GM21737 (cell line): ENCODE results near the gene RGS10.
"Not testable (repeated sequence)": the region's sequence is repeated elsewhere in the genome, so short reads cannot be mapped to it uniquely, and the experiment has no call there.

Experiments
- ATAC-seq: cut with Tn5 transposase; IDR thresholded peaks from one replicate; pipeline ENCODE4 v1.9.1; 2021; ENCODE audit warnings: mild to moderate bottlenecking, moderate library complexity; ENCODE audit not compliant: unreplicated experiment

RGS10 gene

DNA sequence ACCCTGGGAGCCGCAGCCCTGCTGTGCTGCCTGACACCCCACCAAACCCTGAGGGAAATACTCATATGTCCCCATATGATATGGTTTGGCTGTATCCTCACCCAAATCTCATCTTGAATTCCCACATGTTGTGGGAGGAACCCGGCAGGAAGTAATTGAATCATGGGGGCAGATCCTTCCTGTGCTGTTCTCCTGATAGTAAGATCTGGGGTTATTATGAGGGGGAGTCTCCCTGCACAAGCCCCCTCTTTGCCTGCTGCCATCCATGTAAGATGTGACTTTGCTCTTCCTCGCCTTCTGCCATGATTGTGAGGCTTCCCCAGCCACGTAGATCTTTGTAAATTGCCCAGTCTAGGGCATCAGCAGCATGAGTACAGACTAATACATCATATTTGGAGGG, 68.7 kb downstream of the RGS10 start:
- no peak for ATAC-seq

DNA sequence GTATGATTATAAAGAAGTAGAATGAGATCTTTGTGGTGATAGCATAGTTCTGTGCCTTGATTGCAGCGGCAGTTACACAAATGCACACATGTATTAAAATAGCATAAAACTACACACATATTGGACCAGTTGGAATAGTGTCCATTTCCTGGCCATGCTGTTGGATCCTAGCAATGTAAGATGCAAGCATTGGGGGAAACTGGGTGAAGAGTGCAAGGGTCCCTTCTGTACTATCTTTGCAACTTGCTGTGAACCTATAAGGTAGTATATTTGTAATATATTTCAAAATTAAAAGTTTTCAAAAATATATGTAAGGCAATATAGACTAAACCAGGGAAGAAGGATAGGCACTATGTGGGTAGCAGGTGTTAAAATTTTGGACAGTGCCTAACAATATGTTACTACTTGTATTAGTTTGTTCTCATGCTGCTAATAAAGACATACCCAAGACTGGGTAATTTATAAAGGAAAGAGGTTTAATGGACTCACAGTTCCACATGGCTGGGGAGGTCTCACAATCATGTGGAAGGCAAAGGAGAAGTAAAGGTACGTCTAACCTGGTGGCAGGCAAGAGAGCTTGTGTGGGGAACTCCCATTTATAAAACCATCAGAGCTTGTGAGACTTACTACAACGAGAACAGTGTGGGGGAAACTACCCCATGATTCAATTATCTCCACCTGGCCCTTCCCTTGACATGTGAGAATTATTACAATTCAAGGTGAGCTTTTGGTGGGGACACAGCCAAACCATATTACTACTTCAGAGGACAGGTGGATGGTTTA, 71.4 kb downstream of the RGS10 start:
- no peak for ATAC-seq

DNA sequence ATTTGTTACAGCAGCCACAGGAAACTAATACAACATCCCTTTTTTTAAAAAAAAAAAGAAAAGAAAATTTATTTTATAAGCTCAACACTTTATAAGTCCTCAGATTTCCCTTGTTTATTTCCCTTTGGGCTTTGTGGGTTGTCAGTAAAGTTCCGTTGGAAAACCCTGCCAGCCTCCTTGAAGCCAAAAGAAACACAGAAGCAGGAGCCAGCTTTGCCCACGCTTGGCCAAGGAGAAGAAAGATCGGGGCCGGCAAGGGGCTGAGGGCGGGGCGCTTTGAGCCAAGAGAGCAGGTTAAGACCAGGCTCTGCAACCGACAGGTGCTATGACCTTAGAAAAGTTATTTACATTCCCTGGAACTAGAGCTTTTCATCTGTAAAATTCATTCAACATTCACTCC, 72.7 kb downstream of the RGS10 start:
- no peak for ATAC-seq

DNA sequence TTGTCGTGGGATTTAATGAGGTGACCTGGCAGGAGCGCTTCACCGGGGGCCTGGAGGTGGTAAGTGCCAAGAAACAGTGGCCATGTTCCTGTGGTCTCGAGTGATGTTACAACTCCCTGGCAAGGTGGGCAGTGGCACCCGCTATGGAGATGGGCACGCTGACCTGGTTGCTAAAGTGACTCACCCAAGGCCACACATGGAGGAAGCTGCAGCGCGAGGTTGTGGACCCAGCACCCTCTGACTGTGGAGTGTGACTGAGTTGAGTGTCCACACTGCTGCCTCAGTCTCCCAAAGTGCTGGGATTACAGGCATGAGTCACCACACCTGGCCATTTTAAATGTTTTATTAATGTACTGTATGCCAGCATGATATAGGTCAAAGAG, 73.2 kb downstream of the RGS10 start:
- no peak for ATAC-seq

DNA sequence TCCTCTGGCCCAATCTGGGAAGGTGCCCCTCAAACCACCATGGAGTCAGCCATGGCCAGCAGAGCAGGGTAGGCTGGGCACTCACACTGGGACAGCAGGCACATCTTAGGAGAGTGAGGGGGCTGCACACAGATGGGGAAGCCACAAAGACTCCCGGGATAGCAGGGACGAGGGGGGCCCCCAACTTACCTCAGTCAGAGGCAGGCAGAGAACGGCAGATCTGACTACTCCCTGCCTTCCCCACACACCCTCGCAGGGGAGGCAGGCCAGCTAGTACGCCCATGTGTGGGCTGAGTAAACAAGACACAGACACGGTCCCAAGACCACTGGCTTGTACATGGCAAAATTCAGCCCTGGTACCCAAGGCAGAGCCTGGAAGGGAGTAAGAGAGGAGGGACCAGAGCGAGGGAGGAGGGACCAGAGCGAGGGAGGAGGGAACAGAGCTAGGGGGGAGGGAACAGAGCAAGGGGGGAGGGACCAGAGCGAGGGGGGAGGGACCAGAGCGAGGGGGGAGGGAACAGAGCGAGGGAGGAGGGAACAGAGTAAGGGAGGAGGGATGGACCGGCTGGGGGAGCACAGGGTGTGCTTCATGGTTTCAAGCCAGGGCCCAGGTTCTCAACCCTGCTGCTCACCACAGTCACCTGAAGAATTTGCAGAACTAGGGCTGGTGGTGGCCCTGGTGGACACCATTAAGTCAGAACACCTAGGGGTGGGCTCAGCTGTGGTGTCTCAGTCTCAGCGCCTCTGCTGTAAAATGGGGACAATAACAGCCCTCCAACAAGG, 73.8 kb downstream of the RGS10 start:
- ATAC-seq = no peak

DNA sequence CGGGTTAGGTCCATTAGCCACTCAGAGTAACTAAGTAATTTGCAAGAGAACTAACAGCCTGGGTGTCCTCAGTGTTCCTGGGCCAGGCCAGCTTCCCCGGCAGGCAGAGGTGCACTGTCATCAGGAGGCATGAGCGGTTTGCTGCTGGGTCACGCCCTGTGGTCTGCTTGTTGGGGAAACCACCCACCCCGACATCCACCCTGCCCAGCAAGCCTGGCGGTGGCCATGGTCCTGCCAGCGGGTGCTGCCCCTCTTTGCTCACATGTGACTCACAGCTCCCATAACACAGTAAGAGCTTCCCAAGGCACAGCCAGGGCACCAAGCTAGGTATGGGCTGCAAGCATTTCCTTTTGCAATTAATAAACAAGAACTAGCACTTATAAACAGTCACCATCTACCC, 75.9 kb downstream of the RGS10 start:
- ATAC-seq = no peak

DNA sequence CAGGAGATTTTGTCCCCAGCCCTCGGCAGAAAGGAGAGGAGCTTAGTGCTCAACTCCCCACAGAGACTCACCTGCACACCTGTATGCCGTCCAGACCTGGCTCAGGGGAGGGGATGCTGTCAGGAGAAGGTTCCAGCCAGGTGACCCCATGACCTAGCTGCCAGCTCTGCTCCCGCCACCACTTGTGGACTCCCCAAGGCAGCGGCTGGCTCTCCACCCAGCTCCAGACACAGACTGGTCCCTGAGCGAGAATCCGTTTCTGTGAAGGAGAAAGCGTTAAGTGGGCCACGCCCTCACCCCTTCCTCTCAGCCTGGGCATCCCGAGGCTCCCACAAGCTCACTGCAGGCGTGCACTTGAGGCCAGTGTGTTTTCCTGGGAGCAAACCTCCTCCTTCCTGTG, 76.4 kb downstream of the RGS10 start:
- no peak for ATAC-seq

DNA sequence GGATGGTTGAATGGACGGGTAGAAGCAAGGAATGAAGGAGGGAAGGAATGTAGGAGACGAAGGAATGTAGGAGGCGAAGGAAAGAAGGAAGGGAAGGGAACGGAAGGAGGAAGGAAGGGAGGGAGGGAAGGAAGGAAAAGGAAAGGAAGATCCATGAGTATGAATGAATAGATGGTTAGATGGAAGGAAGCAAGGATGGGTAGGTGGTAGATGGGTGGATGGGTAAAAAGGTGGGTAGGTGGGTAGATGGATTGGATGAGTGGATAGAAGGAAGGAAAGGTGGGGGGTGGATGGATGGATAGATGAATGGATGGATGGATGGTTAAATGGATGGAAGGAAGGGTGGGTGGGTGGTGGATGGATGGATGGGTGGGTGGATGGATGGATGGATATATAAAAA, 77.4 kb downstream of the RGS10 start:
- no peak for ATAC-seq

DNA sequence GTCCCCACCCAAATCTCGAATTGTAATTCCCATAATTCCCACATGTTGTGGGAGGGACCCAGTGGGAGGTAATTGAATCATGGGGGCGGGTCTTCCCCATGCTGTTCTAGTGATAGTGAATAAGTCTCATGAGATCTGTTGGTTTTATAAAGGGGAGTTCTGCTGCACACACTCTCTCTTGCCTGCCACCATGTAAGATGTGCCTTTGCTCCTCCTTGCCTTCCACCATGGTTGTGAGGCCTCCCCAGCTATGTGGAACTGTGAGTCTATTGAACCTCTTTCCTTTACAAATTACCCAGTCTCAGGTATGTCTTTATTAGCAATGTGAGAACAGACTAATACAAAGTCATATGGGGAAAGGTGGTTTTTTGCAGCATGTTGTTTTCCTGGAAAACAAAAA, 79.3 kb downstream of the RGS10 start:
- not testable (repeated sequence) for ATAC-seq

DNA sequence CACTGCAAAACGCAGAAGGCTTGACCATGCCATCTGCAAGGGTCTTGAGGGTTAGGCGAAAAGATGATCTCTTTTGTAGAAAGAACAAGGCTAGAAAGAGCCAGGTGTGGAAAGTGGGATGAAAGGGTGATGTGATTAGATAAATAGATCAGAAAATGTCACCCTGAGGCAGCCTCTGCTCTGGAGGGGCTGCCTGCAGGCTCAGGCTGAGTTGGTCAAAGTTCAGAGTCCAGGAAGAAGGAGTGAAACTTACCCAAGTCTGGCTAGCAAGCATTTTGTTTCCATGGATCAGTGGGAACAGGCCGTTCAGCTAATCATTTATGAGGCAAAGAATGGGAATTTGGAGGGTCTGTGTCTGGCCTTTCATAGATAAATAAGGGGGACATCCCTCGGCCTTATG, 79.7 kb downstream of the RGS10 start:
- ATAC-seq = no peak

DNA sequence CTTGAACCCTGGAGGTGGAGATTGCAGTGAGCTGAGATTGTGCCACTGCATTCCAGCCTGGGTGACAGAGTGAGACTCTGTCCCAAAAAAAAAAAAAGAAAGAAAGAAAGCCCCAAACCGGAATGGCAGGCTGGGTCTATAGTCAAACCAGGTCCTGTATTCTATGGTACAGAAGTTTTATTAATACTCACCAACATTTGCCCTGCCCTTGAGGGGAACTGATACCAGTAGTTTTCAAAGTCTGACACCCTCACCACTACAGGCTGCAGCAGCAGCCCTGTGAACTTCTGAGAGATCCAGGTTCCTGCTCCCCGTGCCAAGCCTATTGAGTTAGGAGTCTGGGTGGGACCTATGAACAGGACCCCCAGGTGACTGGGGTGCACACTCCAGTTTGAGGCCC, 80.6 kb downstream of the RGS10 start:
- no peak for ATAC-seq

DNA sequence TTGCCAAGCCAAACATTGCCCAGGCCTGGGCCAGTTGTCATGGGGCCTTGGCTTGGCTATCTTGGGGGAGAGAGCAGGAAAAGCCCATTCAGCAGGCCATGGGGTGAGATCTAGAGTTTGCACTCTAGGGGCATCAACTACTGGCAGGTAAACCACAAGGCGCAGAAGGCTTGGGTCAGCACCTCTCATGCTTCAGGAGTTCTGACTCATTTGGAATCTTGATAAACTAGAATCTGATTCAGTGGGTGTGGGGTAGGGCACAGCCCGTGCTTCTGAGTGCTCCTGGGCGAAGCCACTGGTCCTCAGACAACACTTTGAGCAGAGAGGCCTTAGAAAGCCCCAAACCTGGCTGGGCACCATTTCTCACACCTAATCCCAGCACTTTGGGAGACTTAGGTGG, 81.1 kb downstream of the RGS10 start:
- ATAC-seq = peak; percentile 59

DNA sequence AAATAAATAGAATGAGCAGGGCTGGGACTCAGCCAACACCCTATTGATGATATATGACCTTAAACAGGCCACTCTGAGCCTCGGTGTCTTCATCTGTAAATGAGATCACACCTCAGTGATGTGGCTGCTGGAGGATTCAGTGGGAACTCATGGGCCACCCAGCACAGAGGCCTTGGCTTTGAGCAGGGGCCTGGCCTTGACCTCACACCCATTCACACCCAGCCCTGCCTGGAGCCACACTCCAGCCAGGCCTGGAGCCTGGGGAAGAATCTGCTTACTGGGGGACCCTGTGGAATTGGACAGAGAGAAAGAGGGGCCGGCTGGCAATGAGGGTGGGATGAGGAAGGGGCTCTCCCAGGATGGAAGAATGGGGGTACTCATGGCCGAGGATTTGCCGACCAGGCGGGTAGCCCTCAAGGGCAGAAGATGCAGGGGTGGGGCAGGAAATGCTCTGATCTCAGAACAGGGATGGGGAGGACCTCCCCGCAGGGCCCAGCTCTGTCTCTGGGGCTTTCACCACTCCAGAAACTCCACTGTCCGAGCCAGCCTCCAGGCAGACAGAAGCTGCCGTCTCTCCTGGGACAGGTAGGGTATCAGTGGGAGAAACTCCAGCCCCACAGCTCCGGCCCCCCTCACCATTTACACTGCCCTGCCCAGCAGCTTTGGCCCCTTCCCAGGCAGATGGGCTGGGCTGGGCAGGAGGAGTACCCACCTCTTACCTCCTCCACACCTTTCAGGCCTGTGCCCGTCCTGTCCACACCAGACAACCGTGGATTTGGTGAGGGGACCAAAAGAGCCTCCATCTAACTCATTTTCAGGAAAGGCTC, 81.9 kb downstream of the RGS10 start:
- no peak for ATAC-seq

DNA sequence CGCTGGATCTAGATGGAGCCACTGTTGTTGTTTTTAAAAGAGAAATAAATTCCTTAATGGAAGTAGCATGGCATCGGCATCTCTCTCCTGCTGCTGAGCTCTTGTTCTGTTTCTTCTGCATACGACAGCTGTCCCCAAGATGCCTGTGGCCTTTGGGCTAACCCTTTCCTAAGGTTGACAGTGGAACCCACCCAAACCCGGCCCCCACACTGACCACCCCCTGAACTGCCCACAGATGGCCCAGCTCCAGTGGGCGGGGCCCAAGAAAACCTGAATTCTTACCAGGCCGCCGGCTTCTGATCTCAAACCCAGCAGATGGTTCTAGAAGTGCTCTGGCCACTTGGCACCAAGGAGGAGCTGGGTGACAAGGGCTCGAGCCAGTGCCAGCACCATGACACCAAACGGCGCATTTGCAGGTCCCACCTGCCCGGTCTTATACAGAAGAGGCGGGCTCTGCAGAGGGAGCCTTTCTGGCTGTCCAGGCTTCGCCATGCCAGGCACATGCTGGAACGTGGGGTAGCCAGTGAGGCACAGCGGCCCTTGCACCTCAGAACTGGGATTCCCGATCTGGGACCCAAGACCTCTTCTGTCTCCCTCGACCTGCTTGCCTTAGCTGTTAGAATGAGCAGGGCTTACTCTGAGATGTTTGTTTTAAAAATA, 82.7 kb downstream of the RGS10 start:
- no peak for ATAC-seq

DNA sequence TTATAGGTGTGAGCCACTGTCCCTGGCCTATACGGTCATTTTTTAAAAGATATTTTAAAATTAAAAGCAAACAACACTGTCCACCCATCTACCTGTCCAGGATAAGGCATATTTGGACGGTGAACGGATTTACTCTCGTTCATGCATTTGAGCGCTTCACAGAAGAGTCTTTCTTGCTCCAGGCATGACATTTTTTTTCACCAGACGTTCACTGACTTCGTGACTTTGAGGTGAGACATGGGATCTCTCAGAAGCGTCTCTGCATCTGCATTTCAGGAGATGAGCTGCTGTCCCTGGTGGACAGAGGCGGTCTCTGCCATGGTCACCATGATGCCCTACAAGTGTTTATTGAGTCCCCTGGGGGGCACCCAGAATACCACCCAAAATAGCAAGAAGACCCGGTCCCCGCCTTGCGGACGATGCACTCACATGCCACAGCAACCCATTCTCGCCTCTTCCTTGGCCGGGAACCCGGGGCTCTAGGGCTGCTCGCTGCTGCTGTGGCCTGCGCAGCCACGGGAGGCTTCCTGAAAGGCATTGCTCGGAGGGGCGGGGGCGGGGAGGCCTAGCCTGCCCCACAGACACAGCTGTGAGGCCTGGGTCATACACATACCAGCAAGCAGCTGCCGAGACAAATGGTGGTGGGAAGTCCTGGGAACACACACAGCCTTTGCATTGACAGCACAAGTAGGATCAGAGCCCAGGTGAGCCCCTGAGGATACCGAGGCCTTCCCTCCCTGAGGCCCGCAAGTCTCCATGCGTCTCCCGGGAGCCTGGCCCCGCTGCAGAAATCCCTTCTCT, 84.4 kb downstream of the RGS10 start:
- no peak for ATAC-seq

DNA sequence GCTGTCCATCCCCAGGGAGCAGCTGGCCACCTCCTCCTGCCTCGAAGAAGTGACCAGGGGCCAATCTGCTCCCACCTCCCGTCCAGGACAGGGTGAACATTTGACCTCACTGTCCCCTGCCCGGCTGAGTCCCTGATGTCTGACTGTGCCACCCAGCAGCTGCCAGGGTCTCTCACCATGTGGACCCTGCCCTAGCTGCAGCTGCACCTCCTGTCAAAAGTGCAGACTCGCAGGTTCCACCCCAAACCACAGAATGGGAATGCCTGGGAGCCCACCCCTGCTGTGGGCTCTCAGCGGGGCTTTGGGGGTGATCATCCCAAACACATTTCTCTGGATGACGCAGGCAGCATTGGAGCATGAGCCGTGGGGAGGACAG, 86.1 kb downstream of the RGS10 start:
- no peak for ATAC-seq

DNA sequence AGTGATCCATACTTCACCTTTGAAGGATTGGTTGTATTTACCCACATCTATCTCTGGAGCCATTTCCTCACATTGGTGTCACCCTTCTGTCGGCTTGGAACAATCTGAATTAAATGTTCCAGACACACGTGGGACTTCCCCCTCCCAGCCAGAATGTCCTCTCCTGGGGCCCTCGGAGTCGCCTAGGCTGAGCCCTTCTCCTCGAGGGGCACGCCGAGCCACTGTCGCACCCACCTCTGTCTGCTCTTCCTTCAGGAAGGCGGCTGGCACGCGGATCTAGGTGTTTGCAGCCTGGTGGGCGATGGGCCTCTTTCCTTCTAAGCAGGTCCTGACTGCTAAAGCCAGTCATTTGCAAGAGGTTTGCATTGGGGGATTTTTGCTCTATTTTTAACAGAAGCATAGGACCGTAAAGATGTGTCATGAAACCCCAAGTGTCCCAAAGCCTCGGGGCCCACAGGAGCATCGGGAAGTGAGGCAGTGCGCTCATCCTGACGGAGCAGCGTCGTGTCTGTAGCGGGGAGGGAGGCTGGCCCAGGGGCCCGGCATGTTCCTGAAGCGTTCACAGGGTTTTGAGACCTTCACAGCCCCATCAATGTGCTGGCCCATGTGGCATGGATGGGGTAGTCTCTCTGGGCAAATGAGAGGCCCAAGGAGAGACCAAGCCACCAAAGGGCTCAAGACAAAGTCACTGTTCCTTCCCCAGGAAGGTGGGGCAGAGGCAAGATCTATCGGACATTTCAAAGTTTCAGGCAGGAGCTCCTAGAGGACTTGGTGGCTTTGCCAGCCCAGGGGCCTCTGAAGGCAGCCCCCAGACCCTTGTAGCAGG, 86.7 kb downstream of the RGS10 start:
- no peak for ATAC-seq

DNA sequence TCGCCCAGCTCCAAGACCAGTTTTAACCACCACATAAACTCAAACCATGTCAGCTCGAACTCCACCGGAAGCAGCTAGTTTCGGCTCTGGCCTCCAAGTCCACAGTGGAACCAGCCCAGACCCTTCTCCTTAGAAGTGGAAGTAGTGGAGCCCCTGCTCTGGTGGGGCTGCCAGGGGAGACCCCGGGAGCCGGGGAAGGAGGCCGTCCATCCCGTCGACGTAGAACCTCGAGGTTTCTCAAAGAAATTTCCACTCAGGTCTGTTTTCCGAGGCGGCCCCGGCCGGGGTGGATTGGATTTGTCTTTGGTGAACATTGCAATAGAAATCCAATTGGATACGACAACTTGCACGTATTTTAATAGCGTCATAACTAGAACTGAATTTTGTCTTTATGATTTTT, 87.5 kb downstream of the RGS10 start:
- no peak for ATAC-seq

DNA sequence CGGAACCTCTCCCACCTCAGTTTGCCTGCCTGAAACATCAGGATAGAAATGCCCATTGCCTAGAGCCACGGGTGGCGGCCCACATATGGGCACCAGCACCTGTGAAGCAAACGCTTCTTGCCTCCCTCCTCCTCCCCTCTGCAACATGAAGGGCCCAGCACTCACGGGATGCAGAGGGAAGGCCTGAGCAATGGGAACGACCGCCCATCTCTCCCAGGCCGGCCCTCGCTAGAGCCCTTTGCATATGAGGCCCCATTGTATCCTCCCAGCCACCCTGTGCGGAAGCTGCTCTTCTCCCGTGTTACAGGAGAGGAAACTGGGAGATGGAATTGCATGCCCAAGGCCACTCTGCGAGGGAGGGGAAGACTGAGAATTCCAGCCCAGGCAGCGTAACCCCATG, 88.2 kb downstream of the RGS10 start:
- ATAC-seq = no peak

DNA sequence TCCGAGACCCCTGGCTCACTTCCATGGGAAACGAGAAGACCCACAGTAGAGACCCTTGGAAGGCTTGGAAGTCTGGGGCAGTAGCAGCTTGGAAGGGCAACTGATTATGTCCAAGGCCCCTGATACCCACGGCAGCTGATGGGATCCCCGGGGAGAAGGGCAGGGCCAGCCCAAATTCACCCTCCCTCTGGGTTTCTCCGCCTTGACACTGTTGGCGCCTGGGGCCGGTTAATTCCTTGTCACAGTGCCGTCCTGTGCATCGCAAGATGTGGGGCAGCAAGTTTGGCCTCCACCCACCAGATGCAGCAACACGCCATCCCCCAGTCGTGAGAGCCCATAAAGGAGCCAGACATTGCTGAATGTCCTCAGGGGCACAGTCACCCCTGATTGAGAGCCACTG, 89.2 kb downstream of the RGS10 start:
- ATAC-seq = no peak
